Left ventricle myocardium inferior (tissue), 1 donor: ENCODE data around the gene OPHN1. TPM values are rescaled to one million over a fixed set of nuclear protein-coding genes. Genes with fewer than 3 reads are reported as not detected.

ENCODE experiments used
- DNase-seq: peaks from one replicate; pipeline ENCODE4 v3.0.0-alpha.2; 2020
- H3K27ac ChIP-seq: fragments of 200-600 bp; replicated peaks from 2 replicates; pipeline ENCODE4 v1.8.0; 2021
- H3K27me3 ChIP-seq: fragments of 200-600 bp; 2 replicates; pipeline ENCODE4 v1.8.0; 2021; ENCODE audit warnings: low read depth
- H3K36me3 ChIP-seq: fragments of 200-600 bp; 2 replicates; pipeline ENCODE4 v1.8.0; 2021
- H3K4me1 ChIP-seq: fragments of 200-600 bp; 2 replicates; pipeline ENCODE4 v1.8.0; 2021
- H3K4me3 ChIP-seq: fragments of 200-600 bp; 2 replicates; pipeline ENCODE4 v1.8.0; 2021; ENCODE audit warnings: mild to moderate bottlenecking, moderate library complexity
- H3K9me3 ChIP-seq: fragments of 200-600 bp; replicated peaks from 2 replicates; pipeline ENCODE4 v1.8.0; 2021
- CTCF ChIP-seq: fragments of 200-600 bp; IDR thresholded peaks from 2 replicates; pipeline ENCODE4 v1.8.0; 2021; ENCODE audit warnings: antibody characterized with exemption, mild to moderate bottlenecking, borderline replicate concordance
- intact Hi-C: fragments of 100-400 bp; cut with micrococcal nuclease; formaldehyde crosslinking; loops from one replicate; pipeline ENCODE4 v1.11.0; 2022
- total RNA-seq: library from RNA; stranded (reverse); fragmentation: NEBNext Ultra II Directional; extraction: Animal tissue kit (Norgen Biotek cat#: 25700); gene quantifications from one replicate; pipeline ENCODE4 v1.2.1, GENCODE V29; 2021
- donor health status: DM: no; HTN: yes; CAD: no; lungs with severe emphysema.

Gene OPHN1
- total RNA-seq, 1 donor from 2014 or later, result 5.0 TPM

- no peaks in the 10 kb centered on the region for H3K36me3 ChIP-seq
- no peak overlapping the region for H3K4me3 ChIP-seq
- H3K4me1 ChIP-seq, result no peaks in the 10 kb centered on the region
- no peak overlapping the region for H3K27ac ChIP-seq
- intact Hi-C loops, result no loop called here
- DNase-seq, result no peak
- H3K27me3 ChIP-seq, result no peaks in the 10 kb centered on the region
- no peaks in the 10 kb centered on the region for H3K9me3 ChIP-seq
- TF ChIP-seq CTCF, result no peak
Observed at GRCh38 chrX:68193234-68193633, 240.1 kb downstream of the OPHN1 start.

DNA sequence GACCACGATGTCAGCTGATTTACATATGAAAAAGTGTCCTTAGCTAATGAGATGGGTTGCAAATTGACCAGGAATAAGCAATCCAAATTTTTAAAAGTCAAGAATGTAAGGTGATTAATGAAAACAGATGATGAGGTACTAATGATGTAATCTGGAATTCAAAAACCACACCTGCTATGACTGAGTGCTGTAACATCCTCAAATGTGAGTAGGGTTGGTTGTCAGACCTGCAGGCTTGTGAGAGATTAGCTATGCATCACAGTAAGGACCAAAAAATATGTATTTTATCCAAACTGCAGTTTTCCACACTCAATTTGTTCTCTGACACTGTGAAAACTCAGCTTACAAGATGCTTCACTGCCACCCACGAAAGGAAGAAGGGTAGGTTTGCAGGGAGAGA, 242.5 kb downstream of the OPHN1 start:
- Histone ChIP-seq H3K27ac (no peak overlapping the region), H3K27me3 (no peaks in the 10 kb centered on the region), H3K9me3 (no peaks in the 10 kb centered on the region), H3K4me3 (no peak overlapping the region), H3K36me3 (no peaks in the 10 kb centered on the region), H3K4me1 (no peaks in the 10 kb centered on the region)
- intact Hi-C loops, result no loop called here
- no peak for TF ChIP-seq CTCF
- DNase-seq, result no peak

GRCh38 chrX:68186552-68187262, 246.6 kb downstream of the OPHN1 start:
- Histone ChIP-seq H3K4me1 (no peaks in the 10 kb centered on the region), H3K9me3 (no peaks in the 10 kb centered on the region), H3K27me3 (no peaks in the 10 kb centered on the region), H3K4me3 (no peak overlapping the region), H3K27ac (no peak overlapping the region), H3K36me3 (no peaks in the 10 kb centered on the region)
- no peak for TF ChIP-seq CTCF
- no peak for DNase-seq
- intact Hi-C loops, result no loop called here

DNA sequence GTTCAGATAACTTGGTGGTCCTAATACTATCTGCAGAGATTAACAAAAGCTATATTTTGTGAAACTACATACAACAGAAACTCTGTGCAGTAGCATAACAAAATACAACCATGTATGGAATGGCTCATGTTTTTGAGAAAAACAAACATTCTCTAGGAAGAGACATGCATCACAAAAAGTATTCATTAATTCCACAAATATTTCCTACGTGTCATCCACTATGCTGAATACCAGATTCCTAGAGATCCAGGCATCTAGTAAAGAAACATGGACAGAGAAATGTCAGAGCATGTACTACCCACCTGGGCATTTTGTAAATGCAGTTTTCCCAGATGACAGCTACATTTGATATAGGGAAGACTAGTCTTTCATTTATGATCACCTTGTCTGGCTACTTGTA, 248.1 kb downstream of the OPHN1 start:
- DNase-seq, result no peak
- no peak for TF ChIP-seq CTCF
- no peaks in the 10 kb centered on the region for H3K9me3 ChIP-seq
- H3K36me3 ChIP-seq, result no peaks in the 10 kb centered on the region
- intact Hi-C loops, result no loop called here
- no peaks in the 10 kb centered on the region for H3K27me3 ChIP-seq
- H3K4me3 ChIP-seq, result no peak overlapping the region
- no peaks in the 10 kb centered on the region for H3K4me1 ChIP-seq
- no peak overlapping the region for H3K27ac ChIP-seq

- H3K9me3 ChIP-seq, result no peaks in the 10 kb centered on the region
- intact Hi-C loops, result no loop called here
- no peaks in the 10 kb centered on the region for H3K27me3 ChIP-seq
- H3K36me3 ChIP-seq, result no peaks in the 10 kb centered on the region
- H3K4me3 ChIP-seq, result no peak overlapping the region
- H3K27ac ChIP-seq, result no peak overlapping the region
- no peak for DNase-seq
- TF ChIP-seq CTCF, result peak; percentile 43
- no peaks in the 10 kb centered on the region for H3K4me1 ChIP-seq
Observed at GRCh38 chrX:68183612-68184214, 249.6 kb downstream of the OPHN1 start.
